HPDE6-E6E7 (cell line): ENCODE measurements around the gene RMDN3.

ENCODE experiments used
- DNase-seq: peaks from one replicate; pipeline ENCODE4 v3.0.0; 2011; ENCODE audit warnings: missing footprints; ENCODE audit errors: extremely low spot score

Gene RMDN3

GRCh38 chr15:40693904-40694687 lies 61.0 kb downstream of the RMDN3 start:
- DNase-seq = no peak

- DNase-seq = no peak
Observed at GRCh38 chr15:40691737-40692136, 63.3 kb downstream of the RMDN3 start.

GRCh38 chr15:40688932-40689799 lies 65.9 kb downstream of the RMDN3 start:
- DNase-seq = no peak
